NCI-H187 treated with DMSO at 0.1 percent for 48 hours (cell line): ENCODE measurements around the gene CHRM1.
"Not testable (repeated sequence)": the region's sequence is repeated elsewhere in the genome, so short reads cannot be mapped to it uniquely, and the experiment has no call there.

ENCODE experiments used
- DNase-seq: peaks from one replicate; lab custom pipeline; 2025; lab: John Stamatoyannopoulos, UW

CHRM1 gene

DNA sequence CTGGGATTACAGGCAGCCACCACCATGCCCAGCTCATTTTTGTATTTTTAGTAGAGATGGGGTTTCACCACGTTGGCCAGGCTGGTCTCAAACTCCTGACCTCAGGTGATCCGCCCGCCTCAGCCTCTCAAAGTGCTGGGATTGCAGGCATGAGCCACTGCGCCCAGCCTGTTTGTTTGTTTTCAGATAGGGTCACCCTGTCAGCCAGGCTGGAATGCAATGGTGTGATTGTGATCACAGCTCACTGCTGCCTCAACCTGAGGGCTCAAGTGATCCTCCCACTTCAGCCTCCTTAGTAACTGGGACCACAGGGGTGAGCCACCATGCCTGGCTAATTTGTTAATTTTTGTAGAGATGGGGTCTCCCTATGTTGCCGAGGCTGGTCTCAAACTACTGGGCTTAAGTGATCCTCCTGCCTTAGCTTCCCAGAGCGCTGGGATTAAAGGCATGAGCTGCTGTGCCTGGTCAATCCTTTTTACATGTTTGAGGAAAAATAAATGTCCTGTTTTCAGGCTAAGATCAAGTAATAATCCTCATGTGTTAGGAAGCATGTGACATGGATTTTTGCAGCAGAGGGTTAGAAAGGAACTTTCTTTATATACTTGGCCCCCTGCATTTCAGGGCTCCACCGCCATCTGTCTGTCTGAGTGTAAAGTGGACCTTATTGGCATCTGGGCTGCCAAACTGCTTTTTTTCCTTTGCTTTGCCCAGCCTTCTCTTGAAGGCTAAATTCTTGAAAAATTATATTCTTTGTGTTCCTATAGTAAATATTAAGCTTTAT is 45.3 kb downstream of the CHRM1 start:
- no peak for DNase-seq

GRCh38 chr11:62874851-62875250 is 46.3 kb downstream of the CHRM1 start:
- no peak for DNase-seq

GRCh38 chr11:62865635-62866034 is 55.5 kb downstream of the CHRM1 start:
- DNase-seq = no peak

DNA sequence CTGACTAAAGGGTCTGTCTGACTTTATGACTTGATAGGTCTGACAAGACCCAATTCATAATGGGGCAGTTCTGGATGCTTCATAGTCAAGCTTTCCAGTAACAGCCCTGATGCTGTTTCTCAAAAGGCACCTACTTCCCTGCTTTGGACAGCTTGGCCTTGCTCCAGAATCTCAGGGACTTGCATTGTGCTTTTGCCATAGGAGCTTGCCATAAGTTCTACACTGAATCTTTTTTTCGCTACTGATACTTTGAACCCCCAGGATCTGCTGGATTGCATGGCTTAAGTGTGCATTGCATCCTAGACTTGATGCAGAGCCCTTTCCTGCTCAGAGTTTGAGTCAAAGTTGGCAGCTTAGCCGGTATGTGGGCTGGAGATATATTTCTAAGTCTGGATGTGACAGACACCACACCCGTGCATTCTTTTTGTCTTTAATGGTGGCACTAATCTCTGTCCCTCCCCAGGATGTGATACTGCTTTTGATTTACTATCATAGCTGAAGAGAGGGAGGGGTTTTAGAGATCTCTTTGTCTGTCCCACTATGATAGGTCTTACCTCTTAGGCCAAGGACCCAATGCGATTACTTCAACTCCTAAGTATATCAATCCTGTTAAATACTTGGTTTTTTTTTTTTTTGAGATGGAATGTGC is 57.4 kb downstream of the CHRM1 start:
- no peak for DNase-seq

- DNase-seq = not testable (repeated sequence)
Observed at GRCh38 chr11:62861564-62862192, 59.5 kb downstream of the CHRM1 start.

DNA sequence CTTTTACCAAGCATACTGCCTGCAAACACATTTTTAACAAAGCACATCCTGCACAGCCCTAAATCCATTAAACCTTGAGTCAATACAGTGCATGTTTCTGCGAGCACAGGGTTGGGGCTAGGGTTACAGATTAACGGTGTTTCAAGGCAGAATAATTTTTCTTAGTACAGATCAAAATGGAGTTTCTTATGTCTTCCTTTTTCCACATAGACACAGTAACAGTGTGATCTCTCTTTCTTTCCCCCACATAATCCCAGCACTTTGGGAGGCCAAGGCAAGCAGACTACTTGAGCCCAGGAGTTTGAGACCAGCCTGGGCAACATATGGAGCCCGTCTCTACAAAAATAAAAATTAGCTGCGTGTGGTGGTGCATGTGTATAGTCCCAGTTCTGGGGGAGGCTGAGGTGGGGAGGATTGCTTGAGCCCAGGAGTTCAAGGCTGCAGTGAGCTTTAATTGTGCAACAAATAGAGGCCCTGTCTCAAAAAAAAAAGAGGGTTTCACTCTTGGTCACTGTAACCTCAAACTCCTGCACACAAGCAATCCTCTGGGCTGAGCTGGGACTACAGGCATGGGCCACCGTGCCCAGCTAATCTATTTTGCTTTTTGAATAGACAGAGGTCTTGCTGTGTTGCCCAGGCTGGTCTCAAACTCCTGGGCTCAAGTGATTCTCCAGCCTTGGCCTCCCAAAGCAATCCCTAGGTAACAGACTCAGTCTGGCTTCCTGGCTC is 60.2 kb downstream of the CHRM1 start:
- DNase-seq = no peak

DNA sequence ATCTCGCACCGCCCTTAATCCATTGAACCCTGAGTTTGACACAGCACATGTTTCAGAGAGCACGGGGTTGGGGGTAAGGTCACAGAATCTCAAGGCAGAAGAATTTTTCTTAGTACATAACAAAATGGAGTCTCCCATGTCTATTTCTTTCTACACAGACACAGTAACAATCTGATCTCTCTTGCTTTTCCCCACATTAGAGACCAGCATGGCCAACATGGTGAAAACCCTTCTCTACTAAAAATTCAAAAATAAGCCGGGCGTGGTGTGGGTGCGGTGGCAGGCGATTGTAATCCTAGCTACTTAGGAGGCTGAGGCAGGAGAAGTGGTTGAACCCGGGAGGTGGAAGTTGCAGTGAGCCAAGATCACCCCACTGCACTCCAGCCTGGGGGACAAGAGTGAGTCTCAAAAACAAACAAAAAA is 61.9 kb downstream of the CHRM1 start:
- not testable (repeated sequence) for DNase-seq
